Osteoblast (primary cell): ENCODE measurements around the gene E2F4. TPM values are rescaled to one million over a fixed set of nuclear protein-coding genes. Genes with fewer than 3 reads are reported as not detected.

Experiments
- DNase-seq: peaks from one replicate; pipeline ENCODE4 v3.0.0; 2011; ENCODE audit warnings: low spot score, mixed read lengths; ENCODE audit not compliant: insufficient read length; ENCODE audit errors: missing footprints
- H2AFZ ChIP-seq: 2 replicates; pipeline ENCODE4 v1.6.0; 2011; ENCODE audit warnings: mild to moderate bottlenecking, low read length
- H3K27ac ChIP-seq: 2 replicates; pipeline ENCODE4 v1.5.1; 2011; ENCODE audit warnings: mild to moderate bottlenecking, low read depth, low read length, moderate library complexity
- H3K27me3 ChIP-seq: 2 replicates; pipeline ENCODE4 v1.6.0; 2012; ENCODE audit warnings: mild to moderate bottlenecking, control low read depth, inconsistent platforms, low read length, moderate library complexity; ENCODE audit not compliant: insufficient read depth
- H3K36me3 ChIP-seq: 2 replicates; pipeline ENCODE4 v1.5.1; 2011; ENCODE audit warnings: mild to moderate bottlenecking, low read length, control low read depth, moderate library complexity; ENCODE audit not compliant: insufficient read depth
- H3K4me1 ChIP-seq: 2 replicates; pipeline ENCODE4 v1.5.1; 2011; ENCODE audit warnings: mild to moderate bottlenecking, low read length, control low read depth, moderate library complexity; ENCODE audit not compliant: insufficient read depth
- H3K4me2 ChIP-seq: 2 replicates; pipeline ENCODE4 v1.6.0; 2011; ENCODE audit warnings: mild to moderate bottlenecking, low read length; ENCODE audit not compliant: insufficient read depth
- H3K4me3 ChIP-seq: fragments of 200-600 bp; sonication (generic); 3 replicates; pipeline ENCODE4 v1.5.1; 2012; ENCODE audit warnings: mild to moderate bottlenecking, low read length, inconsistent platforms; ENCODE audit not compliant: insufficient read depth
- H3K79me2 ChIP-seq: 2 replicates; pipeline ENCODE4 v1.6.0; 2012; ENCODE audit warnings: mild to moderate bottlenecking, low read length, control low read depth, inconsistent platforms; ENCODE audit not compliant: insufficient read depth
- H3K9me3 ChIP-seq: 2 replicates; pipeline ENCODE4 v1.5.1; 2011; ENCODE audit warnings: low read depth, low read length, control low read depth
- H4K20me1 ChIP-seq: 2 replicates; pipeline ENCODE4 v1.6.0; 2012; ENCODE audit warnings: mild to moderate bottlenecking, low read length, control low read depth; ENCODE audit not compliant: insufficient read depth
- total RNA-seq: library from RNA; depleted of rRNA; stranded (reverse); fragments of >200 nt; gene quantifications from 2 replicates; pipeline ENCODE4 v1.2.3, GENCODE V29; 2012
- TF ChIP-seq, protein P1 (sequence below): IDR thresholded peaks from 2 replicates; pipeline ENCODE4 v1.5.1; 2011; ENCODE audit warnings: mild to moderate bottlenecking, low read depth, low read length, moderate library complexity; ENCODE audit errors: extremely low read depth

Gene E2F4
- total RNA-seq, 1 donor, result 56.5 TPM

DNA sequence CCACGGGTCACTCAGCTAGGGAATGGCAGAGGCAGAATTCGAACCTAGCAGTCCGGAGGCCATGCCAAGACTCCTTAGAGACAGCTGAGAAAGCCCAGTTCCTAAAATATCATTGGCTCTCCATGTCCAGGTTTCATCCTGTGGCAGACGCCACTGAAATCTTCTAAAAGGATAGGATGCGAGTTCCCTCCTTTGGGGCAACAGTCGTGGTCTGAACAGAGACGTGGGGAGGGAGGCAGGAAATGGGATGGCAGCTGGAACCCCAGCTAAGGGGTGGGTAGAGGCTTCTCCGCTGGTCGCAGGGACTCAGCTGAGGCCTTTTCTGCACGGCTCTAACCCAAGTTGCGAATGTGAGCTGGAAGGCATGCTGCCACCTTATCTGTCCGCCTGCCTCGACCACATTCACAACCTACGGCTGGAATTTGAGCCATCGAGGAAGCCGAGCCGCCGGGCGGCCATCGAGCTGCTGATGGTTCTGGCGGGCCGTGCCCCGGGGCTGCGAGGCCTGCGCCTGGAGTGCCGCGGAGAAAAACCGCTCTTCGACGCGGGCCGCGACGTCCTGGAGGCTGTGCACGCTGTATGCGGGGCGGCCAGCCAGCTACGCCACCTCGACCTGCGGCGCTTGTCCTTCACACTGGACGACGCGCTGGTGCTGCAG lies 29.3 kb upstream of the E2F4 start:
- H3K36me3 ChIP-seq, result no peaks in the 10 kb centered on the region
- H4K20me1 ChIP-seq, result peaks cover 31% of the 10 kb centered on the region
- peak; percentile 95 for DNase-seq
- H3K4me3 ChIP-seq, result no peak overlapping the region
- TF ChIP-seq, protein P1, sequence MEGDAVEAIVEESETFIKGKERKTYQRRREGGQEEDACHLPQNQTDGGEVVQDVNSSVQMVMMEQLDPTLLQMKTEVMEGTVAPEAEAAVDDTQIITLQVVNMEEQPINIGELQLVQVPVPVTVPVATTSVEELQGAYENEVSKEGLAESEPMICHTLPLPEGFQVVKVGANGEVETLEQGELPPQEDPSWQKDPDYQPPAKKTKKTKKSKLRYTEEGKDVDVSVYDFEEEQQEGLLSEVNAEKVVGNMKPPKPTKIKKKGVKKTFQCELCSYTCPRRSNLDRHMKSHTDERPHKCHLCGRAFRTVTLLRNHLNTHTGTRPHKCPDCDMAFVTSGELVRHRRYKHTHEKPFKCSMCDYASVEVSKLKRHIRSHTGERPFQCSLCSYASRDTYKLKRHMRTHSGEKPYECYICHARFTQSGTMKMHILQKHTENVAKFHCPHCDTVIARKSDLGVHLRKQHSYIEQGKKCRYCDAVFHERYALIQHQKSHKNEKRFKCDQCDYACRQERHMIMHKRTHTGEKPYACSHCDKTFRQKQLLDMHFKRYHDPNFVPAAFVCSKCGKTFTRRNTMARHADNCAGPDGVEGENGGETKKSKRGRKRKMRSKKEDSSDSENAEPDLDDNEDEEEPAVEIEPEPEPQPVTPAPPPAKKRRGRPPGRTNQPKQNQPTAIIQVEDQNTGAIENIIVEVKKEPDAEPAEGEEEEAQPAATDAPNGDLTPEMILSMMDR, result no peak
- H3K27ac ChIP-seq, result no peak overlapping the region
- H3K79me2 ChIP-seq, result peaks cover 4% of the 10 kb centered on the region
- peak overlapping the region; percentile 57 for H3K4me2 ChIP-seq
- peaks cover 34% of the 10 kb centered on the region for H3K27me3 ChIP-seq
- H2AFZ ChIP-seq, result no peak overlapping the region
- H3K9me3 ChIP-seq, result no peaks in the 10 kb centered on the region
- H3K4me1 ChIP-seq, result peaks cover 16% of the 10 kb centered on the region

DNA sequence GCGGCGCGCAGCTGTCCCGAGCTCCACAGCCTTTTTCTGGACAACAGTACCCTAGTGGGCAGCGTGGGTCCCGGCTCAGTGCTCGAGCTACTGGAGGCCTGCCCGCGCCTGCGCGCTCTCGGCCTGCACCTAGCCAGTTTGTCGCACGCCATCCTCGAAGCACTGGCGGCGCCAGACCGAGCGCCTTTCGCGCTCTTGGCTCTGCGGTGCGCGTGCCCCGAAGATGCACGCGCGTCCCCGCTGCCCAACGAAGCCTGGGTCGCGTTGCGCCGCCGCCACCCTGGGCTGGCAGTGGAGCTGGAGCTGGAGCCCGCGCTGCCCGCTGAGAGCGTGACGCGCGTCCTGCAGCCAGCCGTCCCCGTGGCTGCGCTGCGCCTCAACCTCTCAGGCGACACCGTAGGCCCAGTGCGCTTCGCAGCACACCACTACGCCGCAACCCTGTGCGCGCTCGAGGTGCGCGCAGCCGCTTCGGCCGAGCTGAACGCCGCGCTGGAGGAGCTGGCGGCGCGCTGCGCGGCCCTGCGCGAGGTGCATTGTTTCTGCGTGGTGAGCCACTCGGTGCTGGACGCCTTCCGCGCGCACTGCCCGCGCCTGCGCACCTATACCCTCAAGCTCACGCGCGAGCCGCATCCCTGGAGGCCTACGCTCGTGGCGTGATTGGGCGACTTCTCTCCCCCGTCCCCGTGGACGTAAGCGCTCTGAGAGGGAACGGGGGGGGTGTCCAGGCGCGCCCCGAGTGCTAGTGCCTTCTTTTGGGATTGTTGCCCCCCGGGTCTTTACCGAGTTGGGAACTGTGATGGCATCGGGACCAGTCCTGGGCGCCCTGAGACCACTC lies 28.6 kb upstream of the E2F4 start:
- H4K20me1 ChIP-seq, result peaks cover 26% of the 10 kb centered on the region
- peaks cover 4% of the 10 kb centered on the region for H3K79me2 ChIP-seq
- peaks cover 16% of the 10 kb centered on the region for H3K4me1 ChIP-seq
- H3K36me3 ChIP-seq, result no peaks in the 10 kb centered on the region
- H3K4me3 ChIP-seq, result peak overlapping the region; percentile 47
- peak overlapping the region; percentile 57 for H3K4me2 ChIP-seq
- peaks cover 34% of the 10 kb centered on the region for H3K27me3 ChIP-seq
- DNase-seq, result peak; percentile 82
- no peak overlapping the region for H2AFZ ChIP-seq
- H3K27ac ChIP-seq, result no peak overlapping the region
- H3K9me3 ChIP-seq, result no peaks in the 10 kb centered on the region
- TF ChIP-seq, protein P1, result no peak

DNA sequence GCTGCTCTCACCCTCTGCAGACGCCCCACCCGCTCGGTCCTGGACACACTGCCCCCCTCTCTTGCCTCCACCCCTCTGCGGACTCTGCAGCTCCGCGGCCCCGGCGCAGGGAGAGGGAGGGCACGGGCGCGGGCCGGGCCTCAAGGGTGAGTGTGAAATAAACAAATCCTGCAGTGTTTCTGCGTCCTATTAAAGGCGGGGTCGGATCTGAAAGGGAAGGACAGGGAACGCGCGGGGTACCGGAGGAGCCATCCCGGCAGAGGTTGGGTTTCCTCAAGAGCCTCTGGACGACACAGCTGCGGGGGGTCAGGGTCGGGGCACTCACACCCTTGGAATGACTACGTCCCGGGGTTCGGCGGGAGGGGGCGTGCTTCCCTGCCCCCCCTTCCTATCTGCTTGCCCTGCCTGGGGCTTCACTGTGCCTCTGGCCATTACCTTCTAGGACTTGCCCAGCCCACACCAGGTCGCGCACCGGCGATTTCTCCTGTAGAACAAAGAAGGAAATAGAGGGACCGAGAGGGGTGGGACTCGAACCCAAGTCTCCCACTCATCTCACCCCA lies 27.9 kb upstream of the E2F4 start:
- Histone ChIP-seq H3K4me2 (peak overlapping the region; percentile 57), H3K4me1 (peaks cover 16% of the 10 kb centered on the region), H2AFZ (no peak overlapping the region), H3K4me3 (peak overlapping the region; percentile 37), H3K36me3 (no peaks in the 10 kb centered on the region), H3K9me3 (no peaks in the 10 kb centered on the region), H3K79me2 (peaks cover 4% of the 10 kb centered on the region), H4K20me1 (peaks cover 20% of the 10 kb centered on the region), H3K27me3 (peaks cover 34% of the 10 kb centered on the region), H3K27ac (no peak overlapping the region)
- TF ChIP-seq, protein P1, result no peak
- DNase-seq, result peak; percentile 75

DNA sequence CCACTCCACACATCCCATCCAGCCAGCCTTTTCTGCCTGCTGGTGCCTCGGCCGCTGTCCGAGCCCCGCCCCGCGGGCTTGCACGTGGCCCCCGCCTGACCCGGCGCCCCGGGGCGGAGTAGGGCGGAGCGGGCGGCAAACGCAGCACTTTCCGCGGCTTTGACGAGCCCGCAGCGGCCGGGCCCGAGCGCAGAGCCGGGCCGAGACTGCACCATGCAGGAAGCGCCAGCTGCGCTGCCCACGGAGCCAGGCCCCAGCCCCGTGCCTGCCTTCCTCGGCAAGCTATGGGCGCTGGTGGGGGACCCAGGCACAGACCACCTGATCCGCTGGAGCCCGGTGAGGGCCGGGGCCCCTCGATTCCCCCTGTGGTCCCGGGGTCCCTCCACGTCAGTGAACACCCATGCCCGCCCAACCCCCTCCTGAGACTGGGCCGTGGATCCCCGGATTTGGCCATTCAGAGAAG lies 27.3 kb upstream of the E2F4 start, which contains the start of gene HSF4:
TSS of gene HSF4 (plus strand) at position 147 of the 463 bp plus-strand sequence. CDS start at position 214, 67 bp downstream.
- Histone ChIP-seq H3K36me3 (no peaks in the 10 kb centered on the region), H3K4me3 (peak within 1 kb of the TSS; percentile 37)

More for the DNA sequence above, 27.3 kb upstream of the E2F4 start, which contains the start of gene HSF4:
- DNase-seq, result peak; percentile 97
- Histone ChIP-seq H3K4me2 (peak within 1 kb of the TSS; percentile 57), H3K79me2 (no peaks in the 10 kb centered on the region), H3K27me3 (peaks cover 34% of the 10 kb centered on the region), H3K9me3 (no peaks in the 10 kb centered on the region), H3K4me1 (peaks cover 21% of the 10 kb centered on the region), H4K20me1 (peaks cover 20% of the 10 kb centered on the region), H3K27ac (no peak within 1 kb of the TSS), H2AFZ (no peak within 1 kb of the TSS)
- TF ChIP-seq, protein P1, result no peak
